Measurements from ENCODE around the gene SH3GL1. TPM values are rescaled to one million over a fixed set of nuclear protein-coding genes. Genes with fewer than 3 reads are reported as not detected.

The SH3GL1 gene
- total and polyA plus RNA-seq, 8 donors: 25.9 to 34.2 (median 27.6) TPM

DNA sequence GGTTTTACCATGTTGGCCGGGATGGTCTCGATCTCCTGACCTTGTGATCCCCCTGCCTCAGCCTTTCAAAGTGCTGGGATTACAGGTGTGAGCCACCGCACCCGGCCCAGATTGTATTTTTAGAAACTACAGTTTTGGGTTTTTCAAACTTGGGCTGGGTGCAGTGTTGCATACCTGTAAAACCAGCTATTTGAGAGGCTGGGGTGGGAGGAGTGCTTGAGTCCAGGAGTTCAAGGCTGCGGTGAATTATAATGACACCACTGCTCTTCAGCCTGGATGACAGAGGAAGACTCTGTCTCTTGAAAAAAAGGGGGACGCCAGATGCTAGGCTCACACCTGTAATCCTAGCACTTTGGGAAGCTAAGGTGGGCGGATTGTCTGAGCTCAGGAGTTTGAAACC lies 6.3 kb upstream of the SH3GL1 start:
- intact Hi-C loops (cut with DNase I): no loop called here
- TF ChIP-seq, protein P1, sequence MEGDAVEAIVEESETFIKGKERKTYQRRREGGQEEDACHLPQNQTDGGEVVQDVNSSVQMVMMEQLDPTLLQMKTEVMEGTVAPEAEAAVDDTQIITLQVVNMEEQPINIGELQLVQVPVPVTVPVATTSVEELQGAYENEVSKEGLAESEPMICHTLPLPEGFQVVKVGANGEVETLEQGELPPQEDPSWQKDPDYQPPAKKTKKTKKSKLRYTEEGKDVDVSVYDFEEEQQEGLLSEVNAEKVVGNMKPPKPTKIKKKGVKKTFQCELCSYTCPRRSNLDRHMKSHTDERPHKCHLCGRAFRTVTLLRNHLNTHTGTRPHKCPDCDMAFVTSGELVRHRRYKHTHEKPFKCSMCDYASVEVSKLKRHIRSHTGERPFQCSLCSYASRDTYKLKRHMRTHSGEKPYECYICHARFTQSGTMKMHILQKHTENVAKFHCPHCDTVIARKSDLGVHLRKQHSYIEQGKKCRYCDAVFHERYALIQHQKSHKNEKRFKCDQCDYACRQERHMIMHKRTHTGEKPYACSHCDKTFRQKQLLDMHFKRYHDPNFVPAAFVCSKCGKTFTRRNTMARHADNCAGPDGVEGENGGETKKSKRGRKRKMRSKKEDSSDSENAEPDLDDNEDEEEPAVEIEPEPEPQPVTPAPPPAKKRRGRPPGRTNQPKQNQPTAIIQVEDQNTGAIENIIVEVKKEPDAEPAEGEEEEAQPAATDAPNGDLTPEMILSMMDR (IDR thresholded peaks at IDR 0.05): no peak
- Histone ChIP-seq H3K4me3 (no peak overlapping the region), H3K27ac (no peak overlapping the region), H3K4me1 (peaks cover 0 to 11% (median 8%) of the 10 kb centered on the region in 3 donors), H3K36me3 (no peaks in the 10 kb centered on the region), H3K9me3 (no peaks in the 10 kb centered on the region), H3K27me3 (no peaks in the 10 kb centered on the region)
- ATAC-seq (no peak), DNase-seq (no peak), FAIRE-seq (no peak)
- WGBS, 2 donors: 87 to 91% methylated on average over 7 of the region's 7 CpGs

DNA sequence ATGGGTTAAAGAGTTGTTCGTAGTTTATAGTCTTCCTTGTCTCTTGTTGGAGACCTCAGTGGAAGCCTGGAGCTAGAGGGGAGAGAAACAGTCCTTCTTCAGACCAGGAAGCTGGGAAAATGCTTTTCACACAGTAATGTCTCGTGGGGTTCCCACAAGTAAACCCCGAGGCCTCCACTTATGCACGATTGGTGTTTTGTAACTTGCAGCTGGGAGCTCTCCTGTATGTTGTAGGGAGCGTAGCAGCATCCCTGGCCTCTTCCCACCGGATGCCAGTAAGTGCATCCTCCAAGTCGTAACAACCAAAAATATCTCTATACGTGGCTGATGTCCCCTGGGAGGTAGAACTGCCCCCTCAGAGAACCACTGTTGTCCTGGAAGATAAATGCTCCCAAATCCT lies 5.6 kb upstream of the SH3GL1 start:
- 88 to 89% methylated on average over 8 of the region's 8 CpGs for WGBS, 2 donors
- ATAC-seq (no peak), FAIRE-seq (no peak)

DNA sequence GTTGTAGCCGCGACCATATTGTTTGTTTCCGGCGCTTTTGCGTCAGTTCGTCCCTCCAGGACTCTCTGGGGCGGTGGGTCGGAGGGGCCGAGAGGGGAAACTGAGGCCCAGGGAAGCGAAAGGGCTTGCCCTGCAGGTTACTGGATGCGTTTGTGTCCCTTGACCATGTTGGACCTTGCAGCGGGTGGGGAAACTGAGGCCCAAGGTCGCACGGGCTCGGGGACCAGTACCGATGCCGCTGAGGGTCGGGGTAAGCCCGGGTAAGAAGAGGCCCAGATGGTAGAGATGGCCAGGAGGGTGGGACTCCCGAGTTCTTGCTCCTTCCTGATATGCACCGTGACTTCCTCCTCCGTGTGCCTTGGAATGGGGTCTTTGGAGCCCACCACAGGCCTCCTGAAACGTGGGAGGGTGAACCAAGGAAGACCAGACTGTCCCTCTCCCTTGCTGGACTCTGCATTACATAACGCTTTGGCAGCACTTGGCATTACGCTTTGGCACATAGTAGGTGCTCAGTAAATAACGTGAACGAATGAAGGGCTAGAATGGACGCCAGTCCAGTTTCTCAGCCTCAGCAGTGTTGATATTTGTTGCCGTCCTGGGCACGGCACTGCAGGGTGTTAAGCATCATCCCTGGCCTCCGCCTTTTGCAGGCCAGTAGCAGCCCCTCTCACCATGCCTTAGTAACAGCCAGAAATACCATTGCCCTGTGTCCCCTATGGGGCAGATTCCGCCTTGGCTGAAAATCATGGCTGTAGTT lies 2.8 kb upstream of the SH3GL1 start:
- no peak for FAIRE-seq

More for the DNA sequence above, 5.6 kb upstream of the SH3GL1 start:
- Histone ChIP-seq H3K27me3 (no peaks in the 10 kb centered on the region), H3K4me1 (peaks cover 0 to 13% (median 11%) of the 10 kb centered on the region in 3 donors), H3K9me3 (no peaks in the 10 kb centered on the region), H3K36me3 (no peaks in the 10 kb centered on the region), H3K4me3 (no peak overlapping the region), H3K27ac (no peak overlapping the region)
- TF ChIP-seq, protein P1 (IDR thresholded peaks at IDR 0.05): no peak
- DNase-seq: no peak
- intact Hi-C loops (cut with DNase I): no loop called here

DNA sequence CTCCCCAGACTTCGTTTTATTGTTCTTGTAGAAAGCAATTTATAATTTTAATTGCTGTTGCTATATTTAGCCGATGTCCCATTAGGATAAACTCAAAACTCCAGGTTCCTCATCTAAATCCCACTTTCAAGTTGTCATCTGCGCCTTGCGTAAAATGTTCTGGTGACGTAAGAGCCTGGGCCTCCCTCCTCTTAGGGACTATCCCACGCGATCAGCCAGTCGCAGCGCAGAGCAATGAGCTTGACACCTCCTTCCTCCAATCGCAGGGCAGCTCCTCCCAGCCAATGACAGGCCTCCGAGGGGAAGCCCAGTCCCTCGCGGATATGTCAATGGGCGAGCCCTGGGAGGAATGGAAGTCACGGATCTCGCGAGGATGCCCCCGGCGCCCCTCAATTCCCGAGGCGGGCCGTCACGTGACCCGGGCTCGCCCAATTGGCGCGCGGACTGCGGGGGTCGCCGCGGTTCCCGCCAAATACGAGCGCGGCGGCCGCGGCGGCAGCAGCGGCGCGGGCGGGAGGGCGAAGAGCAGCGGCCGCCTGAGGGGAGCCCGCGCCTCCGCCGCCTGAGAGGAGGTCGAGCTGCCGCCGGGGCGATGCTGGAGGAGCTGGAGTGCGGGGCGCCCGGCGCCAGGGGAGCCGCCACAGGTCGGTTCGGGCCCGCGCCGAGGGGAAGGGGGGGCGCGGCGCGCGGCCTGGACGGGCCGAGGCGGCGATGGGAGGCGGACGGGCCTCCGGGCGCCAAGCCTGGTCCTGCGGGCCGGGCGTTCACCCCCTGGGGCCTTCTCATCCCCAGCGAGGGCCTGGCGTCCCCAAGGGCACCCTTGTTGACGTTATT lies 2.0 kb upstream of the SH3GL1 start, which contains the start of gene CHAF1A:
CHAF1A (plus strand) TSS at position 470 of the 834 bp plus-strand sequence; CDS start at position 593, 123 bp downstream.
- DNase-seq: peak; percentile 98 to 100 (median 99)
- Histone ChIP-seq H3K4me3 (peak within 1 kb of the TSS; percentile 57 to 94 (median 84)), H3K27ac (peak within 1 kb of the TSS; percentile 53 to 88 (median 80)), H3K27me3 (no peaks in the 10 kb centered on the region), H3K9me3 (no peaks in the 10 kb centered on the region), H3K4me1 (peaks cover 0 to 17% (median 11%) of the 10 kb centered on the region in 3 donors), H3K36me3 (no peaks in the 10 kb centered on the region)
- FAIRE-seq: peak; percentile 98
- TF ChIP-seq, protein P1 (IDR thresholded peaks at IDR 0.05): no peak
- intact Hi-C loops (cut with DNase I): no loop called here
- WGBS, 2 donors: 0% methylated on average over 32 to 84 of the region's 84 CpGs
- ATAC-seq: peak; percentile 89 to 95 (median 90)

More for the DNA sequence above, 2.8 kb upstream of the SH3GL1 start:
- DNase-seq (peak in 3 of 6 donors; percentile 31 to 73 (median 46)), ATAC-seq (no peak)
- intact Hi-C loops (cut with DNase I): no loop called here
- Histone ChIP-seq H3K4me1 (peaks cover 0 to 16% (median 11%) of the 10 kb centered on the region in 3 donors), H3K27ac (peak overlapping the region in 1 of 4 donors; percentile 12), H3K27me3 (no peaks in the 10 kb centered on the region), H3K36me3 (no peaks in the 10 kb centered on the region), H3K4me3 (peak overlapping the region; percentile 57 to 94 (median 84)), H3K9me3 (no peaks in the 10 kb centered on the region)
- TF ChIP-seq, protein P1 (IDR thresholded peaks at IDR 0.05): no peak
- 12 to 13% methylated on average over 31 to 32 of the region's 32 CpGs for WGBS, 2 donors

Data from pancreas (tissue), 10 donors.